Smooth muscle cell (in vitro differentiated cells): ENCODE measurements around the gene GRID1. TPM values are rescaled to one million over a fixed set of nuclear protein-coding genes. Genes with fewer than 3 reads are reported as not detected.
A peak's percentile ranks its signal among the peaks of the same experiment; 100 is the strongest.

Source experiments
- DNase-seq: peaks from one replicate; lab custom pipeline; 2025; ENCODE audit not compliant: unreplicated experiment; lab: John Stamatoyannopoulos, UW
- H2AFZ ChIP-seq: fragments of 200-600 bp; sonication (generic); 2 replicates; pipeline ENCODE4 v1.6.0; 2016; ENCODE audit warnings: antibody characterized with exemption, low read depth, mild to moderate bottlenecking
- H3F3A ChIP-seq: fragments of 200-600 bp; sonication (generic); 2 replicates; pipeline ENCODE4 v1.6.0; 2017; ENCODE audit warnings: antibody characterized with exemption, low read depth
- H3K27ac ChIP-seq: fragments of 200-600 bp; sonication (generic); 2 replicates; pipeline ENCODE4 v1.5.1; 2016; ENCODE audit warnings: low read depth, mild to moderate bottlenecking
- H3K27me3 ChIP-seq: fragments of 200-600 bp; sonication (generic); 2 replicates; pipeline ENCODE4 v1.6.1; 2016; ENCODE audit warnings: low read depth, mild to moderate bottlenecking
- H3K36me3 ChIP-seq: fragments of 200-600 bp; sonication (generic); 2 replicates; pipeline ENCODE4 v1.5.1; 2016; ENCODE audit warnings: low read depth
- H3K4me1 ChIP-seq: fragments of 200-600 bp; sonication (generic); 2 replicates; pipeline ENCODE4 v1.5.1; 2016; ENCODE audit warnings: low read depth
- H3K4me2 ChIP-seq: fragments of 200-600 bp; sonication (generic); 2 replicates; pipeline ENCODE4 v1.6.0; 2016; ENCODE audit warnings: mild to moderate bottlenecking
- H3K4me3 ChIP-seq: fragments of 200-600 bp; sonication (generic); 2 replicates; pipeline ENCODE4 v1.5.1; 2016; ENCODE audit warnings: mild to moderate bottlenecking
- H3K79me2 ChIP-seq: fragments of 200-600 bp; sonication (generic); 2 replicates; pipeline ENCODE4 v1.6.0; 2016; ENCODE audit warnings: low read depth, mild to moderate bottlenecking
- H3K9ac ChIP-seq: fragments of 200-600 bp; sonication (generic); 2 replicates; pipeline ENCODE4 v1.6.0; 2016; ENCODE audit warnings: low read depth
- H3K9me3 ChIP-seq: fragments of 200-600 bp; sonication (generic); replicated peaks from 2 replicates; pipeline ENCODE4 v1.5.1; 2016; ENCODE audit warnings: low read depth
- H4K20me1 ChIP-seq: fragments of 200-600 bp; sonication (generic); 2 replicates; pipeline ENCODE4 v1.6.0; 2016; ENCODE audit warnings: low read depth
- CTCF ChIP-seq: fragments of 200-600 bp; sonication (generic); IDR thresholded peaks from 2 replicates; pipeline ENCODE4 v1.5.1; 2017; ENCODE audit warnings: borderline replicate concordance, mild to moderate bottlenecking, antibody characterized with exemption; ENCODE audit not compliant: insufficient read depth, poor library complexity, severe bottlenecking
- WGBS: methylation state at CpG from one replicate; pipeline ENCODE4 v1.1.7; 2016; ENCODE audit warnings: low lambda C conversion rate; 5-methylcytosine and 5-hydroxymethylcytosine counted together
- polyA plus RNA-seq: library from polyadenylated mRNA; unstranded; fragments of >200 nt; fragmentation: Nextera tagmentation; extraction: Ambion mirVana; gene quantifications from 2 replicates; pipeline ENCODE4 v1.2.1, GENCODE V29; 2016
- total RNA-seq: library from RNA; depleted of rRNA; stranded (reverse); fragments of >200 nt; gene quantifications from 2 replicates; pipeline ENCODE4 v1.2.3, GENCODE V29; 2014

GRID1 gene
- total and polyA plus RNA-seq, 2 experiments from 2014 or later, result 4.4 to 7.4 TPM

- peaks cover 8% of the 10 kb centered on the region for H4K20me1 ChIP-seq
- no peak overlapping the region for H3K4me3 ChIP-seq
- TF ChIP-seq CTCF, result no peak
- H3K36me3 ChIP-seq, result no peaks in the 10 kb centered on the region
- no peaks in the 10 kb centered on the region for H3K79me2 ChIP-seq
- H3K27ac ChIP-seq, result no peak overlapping the region
- H3K27me3 ChIP-seq, result no peaks in the 10 kb centered on the region
- no peaks in the 10 kb centered on the region for H3F3A ChIP-seq
- H3K4me1 ChIP-seq, result no peaks in the 10 kb centered on the region
- no peaks in the 10 kb centered on the region for H3K9me3 ChIP-seq
- no peak overlapping the region for H2AFZ ChIP-seq
- no peak for DNase-seq
- no peak overlapping the region for H3K9ac ChIP-seq
- WGBS, result 78% methylated on average over 14 of the region's 14 CpGs
- peak overlapping the region; percentile 19 for H3K4me2 ChIP-seq
Measured at GRCh38 chr10:86261941-86262687, 104.5 kb downstream of the GRID1 start.

- peaks cover 3% of the 10 kb centered on the region for H4K20me1 ChIP-seq
- no peaks in the 10 kb centered on the region for H3K4me1 ChIP-seq
- H3K9me3 ChIP-seq, result no peaks in the 10 kb centered on the region
- WGBS, result 84% methylated on average over 5 of the region's 5 CpGs
- H3K4me2 ChIP-seq, result no peak overlapping the region
- H3K27me3 ChIP-seq, result no peaks in the 10 kb centered on the region
- no peak for TF ChIP-seq CTCF
- H3K36me3 ChIP-seq, result no peaks in the 10 kb centered on the region
- H3F3A ChIP-seq, result no peaks in the 10 kb centered on the region
- no peaks in the 10 kb centered on the region for H3K79me2 ChIP-seq
- DNase-seq, result no peak
- no peak overlapping the region for H3K9ac ChIP-seq
- H3K27ac ChIP-seq, result no peak overlapping the region
- no peak overlapping the region for H3K4me3 ChIP-seq
- H2AFZ ChIP-seq, result no peak overlapping the region
Measured at GRCh38 chr10:86261470-86261869, 105.1 kb downstream of the GRID1 start.

GRCh38 chr10:86260564-86260963, 106.0 kb downstream of the GRID1 start:
- WGBS, result 72% methylated on average over 6 of the region's 6 CpGs
- no peak overlapping the region for H3K27ac ChIP-seq
- H3F3A ChIP-seq, result no peaks in the 10 kb centered on the region
- no peak overlapping the region for H3K4me3 ChIP-seq
- H3K79me2 ChIP-seq, result no peaks in the 10 kb centered on the region
- H3K36me3 ChIP-seq, result no peaks in the 10 kb centered on the region
- H3K4me2 ChIP-seq, result no peak overlapping the region
- no peak overlapping the region for H3K9ac ChIP-seq
- TF ChIP-seq CTCF, result no peak
- H3K4me1 ChIP-seq, result no peaks in the 10 kb centered on the region
- H4K20me1 ChIP-seq, result no peaks in the 10 kb centered on the region
- no peaks in the 10 kb centered on the region for H3K9me3 ChIP-seq
- no peaks in the 10 kb centered on the region for H3K27me3 ChIP-seq
- no peak overlapping the region for H2AFZ ChIP-seq
- DNase-seq, result no peak
